AG04449 (cell line): ENCODE results near the gene CRTC1.

ENCODE experiments used
- CTCF ChIA-PET: fragments of 350-600 bp; formaldehyde crosslinking; extraction: SDS; loops from one replicate; lab custom pipeline; 2021; ENCODE audit warnings: antibody characterized with exemption; lab: Yijun Ruan, JAX
- POLR2A ChIA-PET: fragments of 400-600, 350-600 bp; formaldehyde crosslinking; extraction: SDS; loops from one replicate; lab custom pipeline; 2020; ENCODE audit warnings: antibody characterized with exemption, inconsistent platforms; lab: Yijun Ruan, JAX
- DNase-seq: peaks from one replicate; pipeline ENCODE4 v3.0.0-alpha.2; 2010; ENCODE audit warnings: low read depth, low spot score
- H3K4me3 ChIP-seq: 2 replicates; pipeline ENCODE4 v1.5.1; 2011; ENCODE audit warnings: low read depth, mild to moderate bottlenecking, control low read depth, low read length
- TF ChIP-seq, protein P1 (sequence below): IDR thresholded peaks from one replicate; pipeline ENCODE4 v1.5.1; 2011; ENCODE audit warnings: mild to moderate bottlenecking, moderate library complexity, low read length, control low read depth, inconsistent platforms; ENCODE audit not compliant: insufficient read depth; ENCODE audit errors: missing control alignments

The CRTC1 gene

DNA sequence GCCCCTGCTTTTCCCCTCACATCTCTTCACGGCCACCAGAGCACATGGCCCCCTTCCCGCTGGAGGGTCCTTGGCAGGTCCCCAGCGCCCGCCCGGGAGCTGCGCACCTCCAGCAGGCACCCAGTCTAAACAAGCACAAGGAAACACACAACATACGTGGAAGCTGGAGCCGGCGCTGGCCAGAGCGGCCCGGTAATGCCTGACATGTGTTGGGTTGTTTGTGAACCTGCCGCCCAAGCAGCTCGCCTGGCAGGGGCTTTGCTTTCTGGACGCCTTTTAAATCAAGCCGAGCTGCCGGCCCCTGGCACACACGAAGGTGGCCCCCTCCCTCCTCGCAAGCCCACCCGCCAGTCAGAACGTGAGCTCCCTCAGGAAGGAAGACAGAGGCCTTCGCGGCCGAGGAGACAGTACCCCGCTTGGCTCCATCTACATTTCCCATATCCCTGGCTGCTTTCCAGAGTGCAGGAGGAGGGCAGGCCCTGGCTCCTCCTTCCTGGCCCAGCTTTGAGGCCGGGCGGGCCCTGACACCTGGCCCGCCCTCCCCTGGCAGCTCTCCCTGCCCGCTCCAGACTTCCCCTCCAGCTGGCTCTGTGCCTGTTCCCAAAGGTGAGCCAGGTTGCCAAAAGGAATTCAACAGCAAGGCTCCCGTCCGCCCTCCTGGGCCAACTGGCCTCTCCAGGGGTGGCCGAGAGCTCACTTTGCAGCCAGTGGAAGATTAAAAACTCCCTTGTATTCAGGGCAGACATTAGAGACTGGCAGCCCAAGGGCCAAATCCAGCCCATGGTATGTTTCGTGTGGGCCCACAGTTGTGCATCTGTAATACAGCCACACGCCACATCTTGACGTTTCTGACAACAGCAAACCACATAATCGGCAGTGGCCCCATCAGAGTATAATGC lies 78.9 kb downstream of the CRTC1 start:
- ChIA-PET POLR2A (no interaction called here), CTCF (interaction anchor here (0.7 kb wide), 1 partner anchor 168 kb away, joined by 3 read pairs; no protein-coding TSS in a partner anchor)
- H3K4me3 ChIP-seq = no peak overlapping the region
- no peak for DNase-seq
- TF ChIP-seq, protein P1, sequence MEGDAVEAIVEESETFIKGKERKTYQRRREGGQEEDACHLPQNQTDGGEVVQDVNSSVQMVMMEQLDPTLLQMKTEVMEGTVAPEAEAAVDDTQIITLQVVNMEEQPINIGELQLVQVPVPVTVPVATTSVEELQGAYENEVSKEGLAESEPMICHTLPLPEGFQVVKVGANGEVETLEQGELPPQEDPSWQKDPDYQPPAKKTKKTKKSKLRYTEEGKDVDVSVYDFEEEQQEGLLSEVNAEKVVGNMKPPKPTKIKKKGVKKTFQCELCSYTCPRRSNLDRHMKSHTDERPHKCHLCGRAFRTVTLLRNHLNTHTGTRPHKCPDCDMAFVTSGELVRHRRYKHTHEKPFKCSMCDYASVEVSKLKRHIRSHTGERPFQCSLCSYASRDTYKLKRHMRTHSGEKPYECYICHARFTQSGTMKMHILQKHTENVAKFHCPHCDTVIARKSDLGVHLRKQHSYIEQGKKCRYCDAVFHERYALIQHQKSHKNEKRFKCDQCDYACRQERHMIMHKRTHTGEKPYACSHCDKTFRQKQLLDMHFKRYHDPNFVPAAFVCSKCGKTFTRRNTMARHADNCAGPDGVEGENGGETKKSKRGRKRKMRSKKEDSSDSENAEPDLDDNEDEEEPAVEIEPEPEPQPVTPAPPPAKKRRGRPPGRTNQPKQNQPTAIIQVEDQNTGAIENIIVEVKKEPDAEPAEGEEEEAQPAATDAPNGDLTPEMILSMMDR = no peak

DNA sequence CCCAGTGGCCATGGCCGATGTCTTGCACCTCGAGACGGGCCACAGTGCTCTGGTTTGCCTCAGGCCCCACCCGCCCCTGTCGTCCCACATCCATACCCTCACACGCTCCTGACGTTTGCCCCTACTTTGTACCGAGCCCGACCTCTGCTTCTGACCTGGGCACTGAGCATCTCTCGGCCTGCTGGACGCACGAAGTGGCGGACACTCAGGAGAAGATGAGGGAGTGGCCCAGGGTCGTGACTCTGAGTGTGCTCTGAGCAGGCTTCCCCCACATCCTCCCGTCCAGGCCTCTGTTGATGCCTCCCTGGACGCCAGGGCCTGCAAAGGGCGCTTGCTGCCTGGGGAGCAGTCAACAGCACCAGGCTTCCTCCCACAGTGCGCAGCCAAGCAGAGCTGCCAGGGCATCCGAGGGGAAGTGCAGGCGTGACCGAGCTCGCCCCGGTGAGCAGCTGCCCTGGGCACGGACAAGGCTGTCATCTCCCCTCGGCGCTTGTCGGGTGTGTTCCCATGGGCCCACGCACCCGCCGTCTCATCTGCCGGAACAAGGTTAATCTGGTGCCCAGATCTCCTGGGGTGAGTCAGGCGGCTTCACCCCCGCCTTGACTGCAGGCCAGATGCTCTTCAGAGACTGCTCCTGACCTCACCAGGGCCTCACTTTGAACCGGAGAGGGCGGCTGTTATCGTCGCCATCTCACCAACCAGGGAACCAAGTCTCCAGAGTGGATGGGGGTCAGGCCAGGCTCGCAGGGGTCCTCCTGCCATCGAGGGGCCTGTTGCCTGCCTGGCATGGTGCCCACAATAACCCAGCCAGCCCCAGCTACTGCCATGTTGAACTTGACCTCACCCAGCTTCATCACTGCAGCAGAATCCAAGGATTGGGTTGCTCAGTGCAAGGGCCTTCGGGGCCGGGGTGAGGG lies 80.5 kb downstream of the CRTC1 start:
- DNase-seq = peak; percentile 31
- CTCF ChIA-PET = no interaction called here

DNA sequence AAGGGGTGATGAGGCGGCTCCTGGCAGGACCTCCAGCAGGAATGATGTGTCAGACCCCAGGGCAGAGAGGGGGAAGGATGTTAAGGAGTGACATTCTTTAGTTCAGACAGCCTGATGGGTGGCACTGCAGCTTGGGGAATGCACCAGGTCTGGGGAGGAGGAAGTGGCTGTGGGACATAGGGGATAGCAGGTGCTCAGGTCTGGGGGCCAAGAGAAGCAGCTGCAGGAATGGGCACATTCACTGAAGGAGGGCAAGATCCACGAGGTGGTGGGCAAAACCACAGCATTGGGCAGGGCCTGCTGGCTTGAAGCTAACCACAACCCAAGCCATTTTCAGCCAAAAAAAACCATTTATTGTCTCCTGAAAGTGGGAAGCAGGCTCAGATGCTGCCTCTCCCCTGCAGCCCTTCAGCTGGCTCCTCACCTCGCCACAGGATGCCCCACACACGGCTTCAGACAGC lies 81.1 kb downstream of the CRTC1 start:
- TF ChIP-seq, protein P1 = no peak
- DNase-seq = no peak
- POLR2A ChIA-PET = interaction anchor here (1.0 to 1.1 kb wide), 2 partner anchors 8 to 11 kb away, joined by 3 read pairs; no protein-coding TSS in a partner anchor
- CTCF ChIA-PET = interaction anchor here (0.6 kb wide), 1 partner anchor 29 kb away, joined by 3 read pairs; no protein-coding TSS in a partner anchor
- H3K4me3 ChIP-seq = no peak overlapping the region

More for the DNA sequence above, 80.5 kb downstream of the CRTC1 start:
- POLR2A ChIA-PET = interaction anchor here (1.0 to 1.1 kb wide), 2 partner anchors 9 to 10 kb away, joined by 3 read pairs; no protein-coding TSS in a partner anchor
- no peak overlapping the region for H3K4me3 ChIP-seq
- TF ChIP-seq, protein P1 = no peak

DNA sequence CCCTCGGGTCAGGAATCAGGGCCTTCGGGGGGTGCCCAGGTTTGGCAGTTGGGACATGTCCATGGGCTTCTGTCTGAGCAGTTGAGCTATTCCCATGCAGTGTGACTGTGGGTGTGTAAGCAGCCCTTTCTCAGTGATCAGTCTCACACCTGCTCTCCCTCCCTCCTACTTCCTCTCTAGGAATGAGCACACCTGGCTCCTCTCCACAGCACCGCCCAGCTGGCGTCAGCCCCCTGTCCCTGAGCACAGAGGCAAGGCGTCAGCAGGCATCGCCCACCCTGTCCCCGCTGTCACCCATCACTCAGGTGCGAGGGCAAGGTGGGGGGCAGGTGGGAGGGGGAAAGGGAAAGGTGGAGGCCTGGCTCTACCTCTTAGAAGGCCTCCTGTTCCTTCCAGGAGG lies 81.7 kb downstream of the CRTC1 start:
- no peak overlapping the region for H3K4me3 ChIP-seq
- TF ChIP-seq, protein P1 = no peak
- ChIA-PET CTCF (interaction anchor here (0.6 to 1.1 kb wide), 2 partner anchors 30 to 196 kb away, joined by 3 read pairs; no protein-coding TSS in a partner anchor), POLR2A (interaction anchor here (1.1 kb wide), 1 partner anchor 12 kb away, joined by 3 read pairs; no protein-coding TSS in a partner anchor)
- DNase-seq = no peak

DNA sequence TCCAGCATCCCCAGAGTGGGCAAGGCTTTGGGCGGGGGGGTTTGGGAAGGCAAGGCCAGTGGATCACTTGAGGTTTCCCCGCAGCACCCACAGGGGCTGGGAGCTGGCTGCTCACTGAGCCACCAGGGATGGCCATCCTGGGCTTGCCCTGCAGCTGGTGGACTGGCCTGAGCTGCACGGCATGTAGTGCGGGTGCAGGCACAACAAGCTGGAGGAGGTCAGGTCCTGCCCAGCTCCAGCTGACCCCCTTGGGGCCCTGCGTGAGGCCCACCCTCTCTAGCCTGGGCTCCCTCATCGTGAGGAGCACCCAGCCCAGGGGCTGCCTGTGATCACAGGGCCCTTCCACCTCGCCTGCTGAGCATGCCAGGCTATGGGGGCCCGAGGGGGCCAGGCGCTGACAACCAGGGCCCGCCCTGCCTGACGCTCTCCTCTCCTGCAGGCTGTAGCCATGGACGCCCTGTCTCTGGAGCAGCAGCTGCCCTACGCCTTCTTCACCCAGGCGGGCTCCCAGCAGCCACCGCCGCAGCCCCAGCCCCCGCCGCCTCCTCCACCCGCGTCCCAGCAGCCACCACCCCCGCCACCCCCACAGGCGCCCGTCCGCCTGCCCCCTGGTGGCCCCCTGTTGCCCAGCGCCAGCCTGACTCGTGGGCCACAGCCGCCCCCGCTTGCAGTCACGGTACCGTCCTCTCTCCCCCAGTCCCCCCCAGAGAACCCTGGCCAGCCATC lies 84.7 kb downstream of the CRTC1 start:
- no peak overlapping the region for H3K4me3 ChIP-seq
- TF ChIP-seq, protein P1 = no peak
- no peak for DNase-seq
- CTCF ChIA-PET = interaction anchor here (0.9 to 2.1 kb wide), 6 partner anchors 8 to 180 kb away, joined by 3 to 10 read pairs (median 4); partner anchors contain the start of gene REX1BD
- POLR2A ChIA-PET = interaction anchor here (0.6 kb wide), 1 partner anchor 75 kb away, joined by 3 read pairs; no protein-coding TSS in a partner anchor
